ENCODE data around the gene CTSZ.

GRCh38 chr20:59043698-59044097, 36.6 kb upstream of the CTSZ start:
- TF ChIP-seq CTCF (IDR thresholded peaks at IDR 0.05): no peak
- TF ChIP-seq ZFX (IDR thresholded peaks at IDR 0.05; ENCODE audit: borderline replicate concordance): no peak
